ENCODE measurements around the gene MYH14.

DNA sequence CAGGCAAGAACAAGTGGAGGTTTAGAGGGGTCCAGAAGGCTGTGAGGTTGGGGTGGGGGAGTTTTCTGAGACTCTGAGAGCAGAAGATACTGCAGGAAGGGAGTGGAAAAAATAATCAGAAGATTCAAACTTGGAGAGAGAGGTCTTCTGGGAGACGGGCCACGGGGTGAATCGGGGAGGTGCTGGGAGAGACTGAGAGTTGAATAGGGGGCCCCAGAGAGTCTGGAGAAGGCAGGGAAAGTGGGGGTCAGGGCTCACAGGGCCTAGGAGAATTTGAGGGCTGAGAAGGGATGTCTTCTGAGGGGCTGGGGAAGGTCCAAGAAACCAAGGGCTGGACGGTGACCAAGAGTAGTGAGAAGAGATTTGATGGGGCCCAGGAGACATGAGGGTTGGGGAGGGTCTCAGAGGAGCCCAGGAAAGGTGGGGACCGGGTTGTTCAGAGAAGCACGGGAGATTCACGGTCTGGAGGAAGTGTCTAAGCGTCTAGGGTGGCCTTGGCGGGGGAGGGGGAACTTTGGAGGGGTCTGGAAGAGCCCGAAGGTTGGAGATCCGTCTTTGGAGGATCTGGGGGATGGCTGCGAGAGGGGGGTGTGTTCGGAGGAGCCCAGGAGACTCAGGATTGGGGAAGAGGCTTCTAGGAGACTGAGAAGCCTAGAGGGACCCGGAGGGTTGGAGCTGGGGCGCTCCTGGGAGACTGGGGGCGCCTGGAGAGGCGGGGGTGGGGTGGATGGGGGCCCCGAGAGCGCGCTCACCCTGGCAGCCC, 124.2 kb downstream of the MYH14 start:
- TF ChIP-seq SAP30 (IDR thresholded peaks at IDR 0.05; ENCODE audit: insufficient read depth, insufficient replicate concordance, low read length) = no peak
- TF ChIP-seq, protein P1, sequence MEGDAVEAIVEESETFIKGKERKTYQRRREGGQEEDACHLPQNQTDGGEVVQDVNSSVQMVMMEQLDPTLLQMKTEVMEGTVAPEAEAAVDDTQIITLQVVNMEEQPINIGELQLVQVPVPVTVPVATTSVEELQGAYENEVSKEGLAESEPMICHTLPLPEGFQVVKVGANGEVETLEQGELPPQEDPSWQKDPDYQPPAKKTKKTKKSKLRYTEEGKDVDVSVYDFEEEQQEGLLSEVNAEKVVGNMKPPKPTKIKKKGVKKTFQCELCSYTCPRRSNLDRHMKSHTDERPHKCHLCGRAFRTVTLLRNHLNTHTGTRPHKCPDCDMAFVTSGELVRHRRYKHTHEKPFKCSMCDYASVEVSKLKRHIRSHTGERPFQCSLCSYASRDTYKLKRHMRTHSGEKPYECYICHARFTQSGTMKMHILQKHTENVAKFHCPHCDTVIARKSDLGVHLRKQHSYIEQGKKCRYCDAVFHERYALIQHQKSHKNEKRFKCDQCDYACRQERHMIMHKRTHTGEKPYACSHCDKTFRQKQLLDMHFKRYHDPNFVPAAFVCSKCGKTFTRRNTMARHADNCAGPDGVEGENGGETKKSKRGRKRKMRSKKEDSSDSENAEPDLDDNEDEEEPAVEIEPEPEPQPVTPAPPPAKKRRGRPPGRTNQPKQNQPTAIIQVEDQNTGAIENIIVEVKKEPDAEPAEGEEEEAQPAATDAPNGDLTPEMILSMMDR (IDR thresholded peaks at IDR 0.05; ENCODE audit: control extremely low read depth in 1 of 3, insufficient read depth in 1 of 3, low read depth in 1 of 3, low read length in 3 of 3) = no peak
- TF ChIP-seq, protein P2, sequence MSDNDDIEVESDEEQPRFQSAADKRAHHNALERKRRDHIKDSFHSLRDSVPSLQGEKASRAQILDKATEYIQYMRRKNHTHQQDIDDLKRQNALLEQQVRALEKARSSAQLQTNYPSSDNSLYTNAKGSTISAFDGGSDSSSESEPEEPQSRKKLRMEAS (IDR thresholded peaks at IDR 0.05) = no peak
- TF ChIP-seq SIRT6 (IDR thresholded peaks at IDR 0.05; ENCODE audit: low read length) = no peak
- no peak for TF ChIP-seq POLR2AphosphoS5 (IDR thresholded peaks at IDR 0.05; ENCODE audit: low read depth, low read length)
- TF ChIP-seq POLR2A (IDR thresholded peaks at IDR 0.05; ENCODE audit: control extremely low read depth in 1 of 2, low read depth in 2 of 2, low read length in 2 of 2) = no peak
- TF ChIP-seq, protein P3, sequence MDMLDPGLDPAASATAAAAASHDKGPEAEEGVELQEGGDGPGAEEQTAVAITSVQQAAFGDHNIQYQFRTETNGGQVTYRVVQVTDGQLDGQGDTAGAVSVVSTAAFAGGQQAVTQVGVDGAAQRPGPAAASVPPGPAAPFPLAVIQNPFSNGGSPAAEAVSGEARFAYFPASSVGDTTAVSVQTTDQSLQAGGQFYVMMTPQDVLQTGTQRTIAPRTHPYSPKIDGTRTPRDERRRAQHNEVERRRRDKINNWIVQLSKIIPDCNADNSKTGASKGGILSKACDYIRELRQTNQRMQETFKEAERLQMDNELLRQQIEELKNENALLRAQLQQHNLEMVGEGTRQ (IDR thresholded peaks at IDR 0.05; ENCODE audit: low read length) = no peak
- TF ChIP-seq ZNF274 (IDR thresholded peaks at IDR 0.05; ENCODE audit: borderline replicate concordance, extremely low read depth, low read length) = no peak
- TF ChIP-seq CBX5 (IDR thresholded peaks at IDR 0.05; ENCODE audit: low read depth, low read length) = no peak
- TF ChIP-seq EZH2 (IDR thresholded peaks at IDR 0.05; ENCODE audit: low read depth, low read length, severe bottlenecking) = no peak
- no peak for TF ChIP-seq GTF2F1 (IDR thresholded peaks at IDR 0.05; ENCODE audit: borderline replicate concordance, low read depth, low read length)
